Loucy (cell line): ENCODE data around the gene KLF16.

Experiments
- H2AFZ ChIP-seq: fragments of 200-600 bp; sonication (generic); 2 replicates; pipeline ENCODE4 v1.6.0; 2016; ENCODE audit warnings: antibody characterized with exemption, mild to moderate bottlenecking, low read length, moderate library complexity
- H3F3A ChIP-seq: fragments of 200-600 bp; 2 replicates; pipeline ENCODE4 v1.6.0; 2016; ENCODE audit warnings: antibody characterized with exemption, low read depth, mild to moderate bottlenecking
- H3K27me3 ChIP-seq: fragments of 200-600 bp; sonication (generic); 2 replicates; pipeline ENCODE4 v1.6.1; 2014; ENCODE audit warnings: low read length, mild to moderate bottlenecking; ENCODE audit not compliant: insufficient read depth, poor library complexity, severe bottlenecking
- H3K36me3 ChIP-seq: fragments of 200-600 bp; sonication (generic); 2 replicates; pipeline ENCODE4 v1.6.1; 2016; ENCODE audit warnings: low read length; ENCODE audit not compliant: insufficient read depth
- H3K4me1 ChIP-seq: fragments of 200-600 bp; sonication (generic); 2 replicates; pipeline ENCODE4 v1.5.1; 2014; ENCODE audit warnings: low read length, mild to moderate bottlenecking; ENCODE audit not compliant: insufficient read depth, poor library complexity, severe bottlenecking
- H3K4me2 ChIP-seq: fragments of 200-600 bp; sonication (generic); 2 replicates; pipeline ENCODE4 v1.6.0; 2014; ENCODE audit warnings: antibody characterized with exemption, low read length, low read depth, mild to moderate bottlenecking; ENCODE audit not compliant: poor library complexity, severe bottlenecking
- H3K4me3 ChIP-seq: fragments of 200-600 bp; sonication (generic); 2 replicates; pipeline ENCODE4 v1.5.1; 2014; ENCODE audit warnings: low read length, mild to moderate bottlenecking, mixed read lengths; ENCODE audit not compliant: poor library complexity, severe bottlenecking
- H3K79me2 ChIP-seq: fragments of 200-600 bp; sonication (generic); 2 replicates; pipeline ENCODE4 v1.6.1; 2014; ENCODE audit warnings: low read length; ENCODE audit not compliant: insufficient read depth
- H3K9ac ChIP-seq: fragments of 200-600 bp; sonication (generic); 2 replicates; pipeline ENCODE4 v1.6.0; 2014; ENCODE audit warnings: mild to moderate bottlenecking, low read depth, low read length, moderate library complexity; ENCODE audit not compliant: poor library complexity, severe bottlenecking
- H3K9me2 ChIP-seq: fragments of 200-600 bp; sonication (generic); replicated peaks from 2 replicates; pipeline ENCODE4 v1.6.1; 2016; ENCODE audit warnings: low read depth, low read length, mixed read lengths
- H3K9me3 ChIP-seq: fragments of 200-600 bp; sonication (generic); 2 replicates; pipeline ENCODE4 v1.6.1; 2014; ENCODE audit warnings: mild to moderate bottlenecking, antibody characterized with exemption, low read length, low read depth; ENCODE audit not compliant: insufficient read depth
- H4K20me1 ChIP-seq: fragments of 200-600 bp; sonication (generic); 2 replicates; pipeline ENCODE4 v1.6.0; 2014; ENCODE audit warnings: antibody characterized with exemption, low read length, mild to moderate bottlenecking; ENCODE audit not compliant: insufficient read depth, poor library complexity, severe bottlenecking
- CTCF ChIP-seq: fragments of 200-600 bp; sonication (generic); conservative IDR thresholded peaks from 2 replicates; pipeline ENCODE4 v1.5.1; 2014; ENCODE audit warnings: mild to moderate bottlenecking, antibody characterized with exemption, low read length
- EZH2phosphoT487 ChIP-seq: fragments of 200-600 bp; IDR thresholded peaks from 2 replicates; pipeline ENCODE4 v1.6.1; 2018; ENCODE audit warnings: antibody characterized with exemption, mild to moderate bottlenecking, moderate library complexity, borderline replicate concordance

Gene KLF16

GRCh38 chr19:1863328-1863637 lies at the start of gene KLF16:
Gene KLF16 (minus strand): TSS chr19:1863579. CDS start chr19:1863497, 82 bp downstream.
- TF ChIP-seq EZH2phosphoT487 (no peak), CTCF (no peak)
- no peaks in the 10 kb centered on the region for H3F3A ChIP-seq
- H3K79me2 ChIP-seq = peaks cover 53% of the 10 kb centered on the region
- peaks cover 20% of the 10 kb centered on the region for H3K4me1 ChIP-seq
- H3K36me3 ChIP-seq = no peaks in the 10 kb centered on the region
- H3K9me2 ChIP-seq = no peaks in the 10 kb centered on the region
- H4K20me1 ChIP-seq = peaks cover 39% of the 10 kb centered on the region
- peak within 1 kb of the TSS; percentile 91 for H2AFZ ChIP-seq
- peak within 1 kb of the TSS; percentile 95 for H3K4me3 ChIP-seq
- no peaks in the 10 kb centered on the region for H3K9me3 ChIP-seq
- peak within 1 kb of the TSS; percentile 81 for H3K4me2 ChIP-seq
- peak within 1 kb of the TSS; percentile 94 for H3K9ac ChIP-seq
- no peaks in the 10 kb centered on the region for H3K27me3 ChIP-seq

DNA sequence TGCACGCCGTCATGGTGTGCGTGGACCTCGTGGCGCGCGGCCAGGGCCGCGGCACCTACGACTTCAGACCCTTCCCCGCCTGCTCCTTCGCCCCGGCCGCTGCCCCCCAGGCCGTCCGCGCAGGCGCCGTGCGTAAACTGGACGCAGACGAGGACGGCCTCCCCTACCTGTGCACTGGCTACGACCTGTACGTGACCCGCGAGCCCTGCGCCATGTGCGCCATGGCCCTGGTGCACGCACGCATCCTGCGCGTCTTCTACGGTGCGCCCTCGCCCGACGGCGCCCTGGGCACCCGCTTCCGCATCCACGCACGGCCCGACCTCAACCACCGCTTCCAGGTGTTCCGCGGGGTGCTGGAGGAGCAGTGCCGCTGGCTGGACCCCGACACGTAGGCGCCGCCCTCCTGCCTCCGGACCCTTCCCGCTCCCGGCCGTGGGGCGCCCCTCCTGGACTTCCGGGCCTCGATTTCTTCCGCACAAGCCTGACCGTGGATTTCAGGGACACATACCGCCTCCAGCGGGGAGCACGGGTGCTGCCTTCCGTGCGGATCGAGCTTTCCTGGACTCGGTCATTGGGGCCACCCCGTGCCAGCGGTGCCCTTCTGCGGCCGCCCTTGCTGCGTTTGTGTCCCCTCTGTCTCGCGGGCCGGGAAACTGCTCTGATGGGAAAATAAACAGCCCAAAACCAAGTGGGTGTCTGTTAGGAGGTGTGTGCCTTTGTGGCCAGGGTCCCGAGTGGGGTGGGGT lies 49.6 kb upstream of the KLF16 start:
- peaks cover 10% of the 10 kb centered on the region for H4K20me1 ChIP-seq
- no peak overlapping the region for H3K4me3 ChIP-seq
- no peaks in the 10 kb centered on the region for H3K4me1 ChIP-seq
- peaks cover 9% of the 10 kb centered on the region; the same call in 1 of the 2 replicates for H3K36me3 ChIP-seq
- no peaks in the 10 kb centered on the region for H3F3A ChIP-seq
- TF ChIP-seq EZH2phosphoT487 = no peak
- no peak for TF ChIP-seq CTCF
- H2AFZ ChIP-seq = no peak overlapping the region
- no peaks in the 10 kb centered on the region for H3K9me3 ChIP-seq
- H3K9me2 ChIP-seq = no peaks in the 10 kb centered on the region
- no peak overlapping the region for H3K4me2 ChIP-seq
- H3K9ac ChIP-seq = no peak overlapping the region
- H3K79me2 ChIP-seq = peaks cover 46% of the 10 kb centered on the region; the same call in 1 of the 2 replicates
- H3K27me3 ChIP-seq = no peaks in the 10 kb centered on the region

GRCh38 chr19:1911995-1912394 lies 48.6 kb upstream of the KLF16 start:
- peaks cover 9% of the 10 kb centered on the region; the same call in 1 of the 2 replicates for H3K36me3 ChIP-seq
- no peaks in the 10 kb centered on the region for H3F3A ChIP-seq
- H3K27me3 ChIP-seq = no peaks in the 10 kb centered on the region
- peaks cover 10% of the 10 kb centered on the region for H4K20me1 ChIP-seq
- no peak overlapping the region for H3K9ac ChIP-seq
- no peak for TF ChIP-seq EZH2phosphoT487
- TF ChIP-seq CTCF = no peak
- H3K4me3 ChIP-seq = no peak overlapping the region
- no peaks in the 10 kb centered on the region for H3K9me2 ChIP-seq
- no peaks in the 10 kb centered on the region for H3K9me3 ChIP-seq
- H3K4me2 ChIP-seq = no peak overlapping the region
- H3K4me1 ChIP-seq = no peaks in the 10 kb centered on the region
- H2AFZ ChIP-seq = no peak overlapping the region
- H3K79me2 ChIP-seq = peaks cover 56% of the 10 kb centered on the region
